ENCODE results near the gene HIVEP3.

The HIVEP3 gene

GRCh38 chr1:41891199-41891896 is 27.4 kb downstream of the HIVEP3 start:
- peak; percentile 41 for DNase-seq

- DNase-seq = no peak
These were observed 27.9 kb downstream of the HIVEP3 start for GRCh38 chr1:41890825-41891198.

GRCh38 chr1:41889506-41890414 is 29.0 kb downstream of the HIVEP3 start:
- DNase-seq = no peak

GRCh38 chr1:41888756-41889155 is 30.0 kb downstream of the HIVEP3 start:
- no peak for DNase-seq

- DNase-seq = no peak
These were observed 31.4 kb downstream of the HIVEP3 start for GRCh38 chr1:41887365-41887764.

- no peak for DNase-seq
These were observed 34.2 kb downstream of the HIVEP3 start for GRCh38 chr1:41884256-41885230.

GRCh38 chr1:41883507-41883906 is 35.2 kb downstream of the HIVEP3 start:
- DNase-seq = no peak

GRCh38 chr1:41882486-41882885 is 36.2 kb downstream of the HIVEP3 start:
- no peak for DNase-seq

GRCh38 chr1:41882068-41882477 is 36.6 kb downstream of the HIVEP3 start:
- no peak for DNase-seq

- no peak for DNase-seq
These were observed 37.5 kb downstream of the HIVEP3 start for GRCh38 chr1:41880950-41881885.

GRCh38 chr1:41880261-41880660 is 38.5 kb downstream of the HIVEP3 start:
- no peak for DNase-seq

GRCh38 chr1:41879617-41880016 is 39.1 kb downstream of the HIVEP3 start:
- no peak for DNase-seq

GRCh38 chr1:41878911-41879310 is 39.8 kb downstream of the HIVEP3 start:
- no peak for DNase-seq

- DNase-seq = no peak
These were observed 40.2 kb downstream of the HIVEP3 start for GRCh38 chr1:41878495-41878894.

GRCh38 chr1:41876576-41877445 is 41.9 kb downstream of the HIVEP3 start:
- DNase-seq = no peak

GRCh38 chr1:41875487-41875886 is 43.2 kb downstream of the HIVEP3 start:
- DNase-seq = no peak

GRCh38 chr1:41874903-41875411 is 43.8 kb downstream of the HIVEP3 start:
- DNase-seq = no peak

- DNase-seq = no peak
These were observed 44.5 kb downstream of the HIVEP3 start for GRCh38 chr1:41874151-41874719.

GRCh38 chr1:41872074-41872473 is 46.6 kb downstream of the HIVEP3 start:
- DNase-seq = no peak

- DNase-seq = no peak
These were observed 48.6 kb downstream of the HIVEP3 start for GRCh38 chr1:41870076-41870562.

All from stimulated activated CD4-positive, alpha-beta T cell treated with anti-CD3 and anti-CD28 coated beads, Interleukin-4, amount 100 ng/mL, for 1 hour (primary cell).